Stimulated activated CD4-positive, alpha-beta T cell treated with anti-CD3 and anti-CD28 coated beads, Interleukin-15, amount 100 ng/mL, for 48 hours (primary cell): ENCODE measurements around the gene FAM111A.
A peak's percentile ranks its signal among the peaks of the same experiment; 100 is the strongest.
"Not testable (repeated sequence)": the region's sequence is repeated elsewhere in the genome, so short reads cannot be mapped to it uniquely, and the experiment has no call there.

Experiments
- DNase-seq, 2 donors: peaks; one replicate each; pipeline ENCODE4 v3.0.0-alpha.2; 2020; ENCODE audit warnings: low read depth in 2 of 2

FAM111A gene, protein sequence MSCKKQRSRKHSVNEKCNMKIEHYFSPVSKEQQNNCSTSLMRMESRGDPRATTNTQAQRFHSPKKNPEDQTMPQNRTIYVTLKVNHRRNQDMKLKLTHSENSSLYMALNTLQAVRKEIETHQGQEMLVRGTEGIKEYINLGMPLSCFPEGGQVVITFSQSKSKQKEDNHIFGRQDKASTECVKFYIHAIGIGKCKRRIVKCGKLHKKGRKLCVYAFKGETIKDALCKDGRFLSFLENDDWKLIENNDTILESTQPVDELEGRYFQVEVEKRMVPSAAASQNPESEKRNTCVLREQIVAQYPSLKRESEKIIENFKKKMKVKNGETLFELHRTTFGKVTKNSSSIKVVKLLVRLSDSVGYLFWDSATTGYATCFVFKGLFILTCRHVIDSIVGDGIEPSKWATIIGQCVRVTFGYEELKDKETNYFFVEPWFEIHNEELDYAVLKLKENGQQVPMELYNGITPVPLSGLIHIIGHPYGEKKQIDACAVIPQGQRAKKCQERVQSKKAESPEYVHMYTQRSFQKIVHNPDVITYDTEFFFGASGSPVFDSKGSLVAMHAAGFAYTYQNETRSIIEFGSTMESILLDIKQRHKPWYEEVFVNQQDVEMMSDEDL

DNA sequence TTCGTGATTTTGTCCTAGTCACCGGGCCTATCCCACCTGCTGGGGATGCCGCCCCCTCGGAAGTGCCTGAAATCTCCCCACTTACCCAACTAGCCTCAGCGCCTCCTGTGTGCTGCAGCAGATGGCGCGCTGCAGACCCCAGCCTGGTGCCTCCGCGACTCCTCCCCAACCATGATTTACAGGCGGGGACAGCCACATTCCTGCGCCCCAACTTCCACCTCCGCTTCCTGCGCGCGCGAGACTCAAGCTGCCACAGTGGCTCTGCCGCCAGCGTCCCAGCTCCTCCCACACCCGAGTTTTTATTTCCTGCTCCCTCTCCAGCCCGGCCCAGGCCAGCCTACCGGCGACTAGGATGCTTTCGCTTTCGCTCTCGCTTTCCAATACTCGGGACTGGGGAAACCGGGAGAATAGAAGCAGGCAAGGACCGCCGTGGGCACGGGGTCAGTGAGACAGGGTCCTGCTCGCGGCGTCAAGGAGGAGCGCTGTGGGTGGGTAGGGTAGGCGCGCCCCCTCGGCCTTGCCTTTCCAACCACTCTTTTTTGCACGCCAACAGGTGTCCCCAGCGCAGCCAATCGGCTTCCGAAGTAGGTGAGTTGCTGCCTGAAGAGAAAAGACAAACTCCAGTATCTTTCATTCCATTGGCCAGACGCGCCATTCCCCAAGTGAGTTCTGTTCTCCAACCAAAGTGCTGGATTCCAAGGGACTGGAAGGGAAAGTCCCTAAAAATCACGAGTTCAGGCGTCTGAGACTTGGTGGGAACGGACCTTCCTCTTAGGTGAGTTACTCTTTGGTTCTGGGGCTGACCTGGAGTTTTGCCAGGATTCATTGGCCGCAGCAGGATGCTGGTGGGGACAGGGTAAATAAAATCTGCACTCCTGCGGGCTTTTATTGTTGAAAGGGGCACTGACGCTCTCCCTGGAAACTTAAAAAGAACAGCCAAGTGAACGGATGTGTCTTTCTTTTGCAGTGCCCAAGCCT lies at the start of gene FAM111A:
Gene FAM111A (plus strand): TSS at position 327 of the 978 bp plus-strand sequence. CDS start 6,017 bp downstream, outside the sequence.
- DNase-seq, result peak; percentile 75 to 77

DNA sequence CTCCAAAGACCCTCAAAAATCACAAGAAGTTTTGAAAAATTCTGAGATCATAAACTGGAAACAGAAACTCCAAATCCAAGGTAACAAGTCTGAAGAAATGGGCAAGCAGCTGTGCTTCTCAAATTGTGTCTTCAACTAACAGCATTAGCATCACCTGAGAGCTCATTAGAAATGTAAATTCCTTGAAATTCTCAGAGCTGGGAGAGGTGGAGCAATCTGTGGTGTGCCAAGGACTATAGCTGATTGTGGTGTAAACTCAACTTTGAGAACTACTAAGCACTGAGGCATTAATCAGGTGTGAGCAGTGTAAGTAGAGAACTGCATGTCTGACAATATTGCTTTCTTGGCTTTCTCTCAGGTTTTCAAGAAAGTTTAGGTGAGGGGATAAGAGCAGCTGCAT lies 49.1 kb upstream of the FAM111A start:
- DNase-seq, result not testable (repeated sequence)

DNA sequence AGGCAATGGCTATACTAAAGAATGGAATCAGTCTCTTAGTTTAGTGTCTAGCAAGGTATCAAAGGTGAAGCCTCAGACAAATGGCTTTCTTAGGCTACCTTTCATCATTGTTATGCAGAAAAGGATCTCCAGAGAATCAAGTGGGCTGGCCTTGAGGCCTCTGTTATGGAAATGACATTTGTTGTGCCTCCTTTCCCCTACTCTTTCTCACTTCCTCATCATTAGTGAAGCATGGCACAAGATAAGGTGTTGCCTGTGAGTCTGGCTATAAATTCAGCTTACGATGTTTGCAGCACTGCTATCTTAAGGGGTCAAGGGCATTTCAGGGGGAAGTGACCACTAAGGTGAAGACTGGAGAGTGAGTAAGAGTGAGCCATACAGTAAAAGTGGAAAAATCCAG lies 47.4 kb upstream of the FAM111A start:
- DNase-seq, result not testable (repeated sequence)

- not testable (repeated sequence) for DNase-seq
Observed at GRCh38 chr11:59095972-59096575, 46.6 kb upstream of the FAM111A start.

- peak in 1 of 2 donors; percentile 37 for DNase-seq
Observed at GRCh38 chr11:59097113-59097708, 45.4 kb upstream of the FAM111A start.

DNA sequence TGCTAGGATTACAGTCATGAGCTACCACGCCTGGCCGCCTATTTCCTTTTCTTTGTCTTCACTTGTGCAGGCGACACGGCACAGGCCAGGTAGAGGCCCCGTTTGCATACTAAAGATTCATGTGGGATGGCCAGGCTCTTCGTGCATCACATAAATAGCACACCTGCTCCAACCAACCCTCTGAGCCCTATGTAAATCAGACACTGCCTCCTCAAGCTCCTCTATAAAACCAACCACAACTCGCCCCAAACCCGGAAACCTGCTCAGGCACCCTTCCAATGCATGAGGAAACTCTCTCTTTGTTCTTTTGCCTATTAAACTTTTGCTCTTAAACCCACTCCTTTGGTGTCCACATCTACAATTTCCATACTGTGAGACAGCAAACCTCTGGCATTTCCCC lies 44.7 kb upstream of the FAM111A start:
- DNase-seq, result not testable (repeated sequence)

DNA sequence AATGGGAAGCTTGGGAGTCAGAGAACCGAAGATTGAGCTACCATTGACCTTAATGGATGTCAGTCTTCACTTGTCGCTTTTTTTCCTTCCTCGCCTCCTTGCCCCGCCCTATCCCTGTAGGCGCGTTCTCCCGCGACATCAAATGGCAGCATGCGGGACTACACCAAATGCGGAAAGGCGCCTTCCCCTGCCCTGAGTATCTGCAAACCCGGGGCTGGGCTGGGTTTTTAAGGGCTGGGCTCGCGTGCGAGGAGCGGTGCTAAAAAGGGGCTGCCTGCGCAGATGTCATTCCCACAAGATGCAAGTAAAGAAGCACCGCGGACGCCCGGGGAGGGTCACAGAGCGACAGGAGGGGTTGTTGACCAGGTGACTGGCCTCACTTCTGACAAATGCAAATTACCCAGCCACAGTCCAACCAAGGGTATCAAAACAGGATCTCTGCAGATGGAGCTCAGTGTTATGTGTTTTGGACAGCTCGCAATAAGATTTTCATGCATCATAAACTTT lies 40.3 kb upstream of the FAM111A start:
- peak; percentile 45 to 56 for DNase-seq

GRCh38 chr11:59106363-59107336 lies 36.0 kb upstream of the FAM111A start, which contains the start of gene FAM111B:
TSS of gene FAM111B (plus strand) at chr11:59107237. CDS start at chr11:59109626, 2,389 bp downstream.
- DNase-seq, result peak; percentile 49 to 57

DNA sequence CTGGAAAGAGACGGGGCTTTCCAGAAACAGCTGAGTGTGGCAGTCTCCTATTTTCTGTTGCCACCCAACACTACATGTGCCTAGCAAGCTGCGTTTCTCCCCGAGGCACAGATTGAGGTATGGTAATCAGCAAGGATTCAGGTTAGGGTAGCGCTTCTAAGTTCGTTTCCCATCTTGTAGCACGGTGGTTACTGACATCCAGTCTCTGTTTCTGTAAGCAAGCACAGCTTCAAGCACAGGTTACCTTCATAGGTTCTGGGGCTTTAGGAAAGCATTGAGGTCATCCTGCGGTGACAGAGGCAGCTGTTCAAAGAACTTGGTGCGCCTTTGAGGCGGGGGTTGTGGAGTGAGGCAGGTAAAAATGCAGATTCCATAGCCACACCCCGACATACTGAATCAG lies 34.9 kb upstream of the FAM111A start:
- DNase-seq, result not testable (repeated sequence)

- no peak for DNase-seq
Observed at GRCh38 chr11:59112494-59112893, 30.2 kb upstream of the FAM111A start.

DNA sequence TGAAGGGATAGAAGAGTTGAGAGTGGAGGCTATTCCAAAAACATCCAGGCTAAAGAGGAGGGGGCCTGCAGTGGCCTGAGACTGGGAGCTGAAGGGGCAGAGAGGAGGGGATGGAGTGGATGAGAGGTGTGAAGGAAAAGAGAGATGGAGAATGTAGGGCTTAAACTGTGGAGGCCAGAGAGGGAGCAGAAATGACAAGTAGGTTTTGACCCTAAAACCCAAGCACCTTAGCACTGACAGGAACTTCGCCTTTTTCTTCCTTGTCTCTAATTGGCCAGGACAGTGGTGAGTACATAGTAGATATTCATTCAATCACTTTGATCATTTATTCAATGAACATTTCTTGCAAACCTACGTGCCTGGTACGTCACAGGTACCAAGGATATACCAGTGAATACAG lies 28.3 kb upstream of the FAM111A start:
- no peak for DNase-seq

GRCh38 chr11:59115553-59115952 lies 27.1 kb upstream of the FAM111A start:
- DNase-seq, result no peak

DNA sequence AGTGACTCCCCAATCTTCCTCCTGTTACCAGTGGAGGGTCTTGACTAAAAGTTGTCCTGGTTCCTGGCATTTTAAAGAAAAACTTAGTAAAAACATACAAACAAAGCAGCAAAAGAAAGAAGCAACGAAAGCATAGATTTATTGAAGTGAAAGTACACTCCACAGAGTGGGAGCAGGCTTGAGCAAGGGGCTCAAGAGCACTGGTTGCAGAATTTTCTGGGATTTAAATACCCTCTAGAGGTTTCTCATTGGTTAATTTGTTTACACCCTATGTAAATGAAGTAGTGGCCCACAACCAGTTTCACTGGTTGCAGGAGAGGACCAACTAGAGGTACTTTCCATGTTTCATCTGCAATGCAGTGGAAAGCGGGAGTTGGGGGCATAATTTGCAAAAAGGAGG lies 24.9 kb upstream of the FAM111A start:
- no peak for DNase-seq

GRCh38 chr11:59119826-59120225 lies 22.8 kb upstream of the FAM111A start:
- DNase-seq, result no peak

DNA sequence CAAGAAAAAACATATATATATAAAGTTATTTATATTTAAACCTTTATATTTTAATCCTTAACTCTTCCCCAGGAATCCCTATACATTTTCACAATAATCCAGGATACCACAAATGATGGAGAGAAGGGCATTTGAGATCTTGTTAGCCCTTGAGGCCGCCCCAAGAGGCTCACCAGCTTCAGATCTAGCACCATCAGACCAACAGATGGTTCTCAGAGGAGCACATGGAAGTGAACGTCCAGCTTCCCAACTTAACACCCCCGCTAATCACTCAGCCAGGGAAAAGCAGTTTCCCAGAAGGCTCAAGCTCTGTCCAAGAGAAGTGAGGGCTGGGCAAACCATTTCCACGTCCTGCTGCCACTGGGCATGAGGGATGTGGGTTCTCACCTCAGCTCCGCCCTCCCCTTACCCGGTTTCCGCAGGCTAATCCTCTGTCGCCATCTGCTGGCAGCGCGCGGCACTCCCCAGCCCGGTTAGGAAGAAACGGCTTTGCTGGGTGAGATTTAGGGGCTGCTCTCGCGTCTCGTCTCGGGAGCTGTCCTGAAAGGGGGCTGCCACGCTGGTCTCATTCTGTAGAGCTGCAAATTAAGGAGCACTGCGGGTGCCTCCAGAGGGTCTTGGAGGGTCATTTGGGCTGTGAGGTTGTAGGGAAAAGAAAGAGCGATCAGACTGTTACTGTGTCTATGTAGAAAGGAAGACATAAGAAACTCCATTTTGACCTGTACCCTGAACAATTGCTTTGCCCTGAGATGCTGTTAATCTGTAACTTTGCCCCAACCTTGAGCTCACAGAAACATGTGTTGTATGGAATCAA lies 6.8 kb upstream of the FAM111A start:
- peak; percentile 68 to 82 for DNase-seq

DNA sequence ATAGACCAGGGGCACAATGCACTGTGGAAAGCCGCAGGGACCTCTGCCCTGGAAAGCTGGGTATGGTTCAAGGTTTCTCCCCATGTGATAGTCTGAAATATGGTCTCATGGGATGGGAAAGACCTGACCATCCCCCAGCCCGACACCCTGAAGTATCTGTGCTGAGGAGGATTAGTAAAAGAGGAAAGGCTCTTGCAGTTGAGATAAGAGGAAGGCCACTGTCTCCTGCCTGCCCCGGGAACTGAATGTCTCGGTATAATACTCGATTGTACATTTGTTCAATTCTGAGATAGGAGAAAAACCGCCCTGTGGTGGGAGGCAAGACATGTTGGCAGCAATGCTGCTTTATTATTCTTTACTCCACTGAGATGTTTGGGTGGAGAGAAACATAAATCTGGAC lies 6.1 kb upstream of the FAM111A start:
- DNase-seq, result not testable (repeated sequence)

DNA sequence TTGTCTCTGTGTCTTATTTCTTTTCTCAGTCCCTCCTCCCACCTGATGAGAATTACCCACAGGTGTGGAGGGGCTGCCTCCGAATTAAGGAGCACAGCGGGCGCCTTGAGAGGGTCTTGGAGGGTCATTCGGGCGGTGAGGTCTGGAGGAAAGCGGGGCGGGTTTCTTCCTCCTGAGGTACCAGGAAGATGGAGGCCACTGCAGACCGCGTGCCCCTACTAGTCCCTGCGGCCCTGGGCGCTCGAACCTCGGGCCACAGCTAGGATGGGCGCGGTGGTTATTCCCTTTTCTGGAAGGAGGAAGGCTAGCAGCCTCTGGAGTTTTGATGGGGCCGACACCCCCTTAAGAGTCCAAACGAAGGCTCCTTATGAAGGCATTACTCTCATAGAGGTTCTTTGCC lies 5.5 kb upstream of the FAM111A start:
- no peak for DNase-seq

DNA sequence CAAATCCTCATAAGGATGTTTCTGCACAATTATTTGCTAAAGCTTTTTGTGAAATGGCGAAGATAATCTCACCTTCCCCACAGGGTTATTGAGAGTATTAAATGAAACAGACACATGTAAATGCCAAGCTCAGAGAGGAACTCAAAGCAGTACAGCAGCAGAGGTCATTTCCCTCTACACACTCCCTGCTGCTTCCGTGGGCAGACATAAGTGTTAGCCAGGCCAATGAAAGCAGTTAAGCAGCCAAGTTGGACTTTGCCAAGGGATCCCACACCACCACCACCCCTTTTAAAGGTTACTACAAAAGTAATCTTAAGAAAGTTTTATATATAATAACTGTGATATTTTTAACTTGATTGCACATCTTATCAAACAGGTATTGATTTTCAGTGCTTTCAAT lies 4.0 kb upstream of the FAM111A start:
- DNase-seq, result no peak

DNA sequence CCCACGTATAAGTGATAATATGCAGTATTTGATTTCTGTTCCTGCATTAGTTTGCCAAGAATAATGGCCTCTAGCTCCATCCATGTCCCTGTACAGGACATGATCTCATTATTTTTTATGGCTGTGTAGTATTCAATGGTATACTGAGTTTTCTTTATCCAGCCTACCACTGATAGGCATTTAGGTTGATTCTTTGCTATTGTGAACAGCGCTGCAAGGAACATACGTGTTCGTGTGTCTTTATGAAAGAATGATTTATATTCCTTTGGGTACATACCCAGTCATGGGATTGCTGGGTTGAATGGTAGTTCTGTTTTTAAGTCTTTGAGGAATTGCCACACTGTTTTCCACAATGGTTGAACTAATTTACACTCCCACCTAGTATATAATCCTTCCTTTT lies 1.5 kb upstream of the FAM111A start:
- no peak for DNase-seq
